ENCODE data around the gene UIMC1.

DNA sequence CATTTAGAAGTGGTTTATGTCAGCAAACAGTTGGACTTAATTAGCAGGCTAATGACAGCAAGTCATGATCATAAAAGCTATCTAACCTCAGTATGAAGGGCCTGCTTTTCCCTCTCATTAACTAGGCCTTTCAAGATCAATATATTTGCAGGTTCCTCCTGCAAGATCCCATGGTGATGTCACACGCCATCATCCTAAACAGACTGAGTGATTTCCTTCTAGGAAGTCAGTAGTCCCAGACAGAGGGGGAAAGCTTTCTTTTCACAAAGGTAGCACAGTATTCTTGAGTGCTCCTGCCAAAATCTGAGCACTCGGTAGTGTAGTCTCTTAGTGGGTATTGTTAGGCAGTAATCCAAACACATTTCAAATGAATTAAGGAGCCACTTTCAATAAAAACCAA is 52.5 kb downstream of the UIMC1 start:
- TF ChIP-seq SP2 (tag by site-specific recombination; IDR thresholded peaks at IDR 0.05) (no peak), ZNF707 (tag by site-specific recombination; IDR thresholded peaks at IDR 0.05) (no peak), ZNF549 (tag by site-specific recombination; IDR thresholded peaks at IDR 0.05) (no peak), ZNF211 (tag by site-specific recombination; IDR thresholded peaks at IDR 0.05; ENCODE audit: low read depth) (no peak), ZNF510 (tag by site-specific recombination; IDR thresholded peaks at IDR 0.05; ENCODE audit: insufficient replicate concordance) (no peak), ZNF324 (tag by site-specific recombination; IDR thresholded peaks at IDR 0.05) (no peak), ZNF274 (IDR thresholded peaks at IDR 0.05; ENCODE audit: low read length) (no peak), ZNF274 (tag by site-specific recombination; IDR thresholded peaks at IDR 0.05; ENCODE audit: borderline replicate concordance) (no peak), ZNF121 (tag by site-specific recombination; IDR thresholded peaks at IDR 0.05) (no peak), ZNF394 (tag by site-specific recombination; IDR thresholded peaks at IDR 0.05; ENCODE audit: borderline replicate concordance) (no peak), ZFP3 (tag by site-specific recombination; IDR thresholded peaks at IDR 0.05; ENCODE audit: low read depth) (no peak)
- TF ChIP-seq, protein P1, sequence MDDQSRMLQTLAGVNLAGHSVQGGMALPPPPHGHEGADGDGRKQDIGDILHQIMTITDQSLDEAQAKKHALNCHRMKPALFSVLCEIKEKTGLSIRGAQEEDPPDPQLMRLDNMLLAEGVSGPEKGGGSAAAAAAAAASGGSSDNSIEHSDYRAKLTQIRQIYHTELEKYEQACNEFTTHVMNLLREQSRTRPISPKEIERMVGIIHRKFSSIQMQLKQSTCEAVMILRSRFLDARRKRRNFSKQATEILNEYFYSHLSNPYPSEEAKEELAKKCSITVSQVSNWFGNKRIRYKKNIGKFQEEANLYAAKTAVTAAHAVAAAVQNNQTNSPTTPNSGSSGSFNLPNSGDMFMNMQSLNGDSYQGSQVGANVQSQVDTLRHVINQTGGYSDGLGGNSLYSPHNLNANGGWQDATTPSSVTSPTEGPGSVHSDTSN (CRISPR knock-in tag; IDR thresholded peaks at IDR 0.05): no peak
- TF ChIP-seq, protein P2, sequence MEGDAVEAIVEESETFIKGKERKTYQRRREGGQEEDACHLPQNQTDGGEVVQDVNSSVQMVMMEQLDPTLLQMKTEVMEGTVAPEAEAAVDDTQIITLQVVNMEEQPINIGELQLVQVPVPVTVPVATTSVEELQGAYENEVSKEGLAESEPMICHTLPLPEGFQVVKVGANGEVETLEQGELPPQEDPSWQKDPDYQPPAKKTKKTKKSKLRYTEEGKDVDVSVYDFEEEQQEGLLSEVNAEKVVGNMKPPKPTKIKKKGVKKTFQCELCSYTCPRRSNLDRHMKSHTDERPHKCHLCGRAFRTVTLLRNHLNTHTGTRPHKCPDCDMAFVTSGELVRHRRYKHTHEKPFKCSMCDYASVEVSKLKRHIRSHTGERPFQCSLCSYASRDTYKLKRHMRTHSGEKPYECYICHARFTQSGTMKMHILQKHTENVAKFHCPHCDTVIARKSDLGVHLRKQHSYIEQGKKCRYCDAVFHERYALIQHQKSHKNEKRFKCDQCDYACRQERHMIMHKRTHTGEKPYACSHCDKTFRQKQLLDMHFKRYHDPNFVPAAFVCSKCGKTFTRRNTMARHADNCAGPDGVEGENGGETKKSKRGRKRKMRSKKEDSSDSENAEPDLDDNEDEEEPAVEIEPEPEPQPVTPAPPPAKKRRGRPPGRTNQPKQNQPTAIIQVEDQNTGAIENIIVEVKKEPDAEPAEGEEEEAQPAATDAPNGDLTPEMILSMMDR (tag by site-specific recombination; IDR thresholded peaks at IDR 0.05): no peak
- TF ChIP-seq, protein P3, sequence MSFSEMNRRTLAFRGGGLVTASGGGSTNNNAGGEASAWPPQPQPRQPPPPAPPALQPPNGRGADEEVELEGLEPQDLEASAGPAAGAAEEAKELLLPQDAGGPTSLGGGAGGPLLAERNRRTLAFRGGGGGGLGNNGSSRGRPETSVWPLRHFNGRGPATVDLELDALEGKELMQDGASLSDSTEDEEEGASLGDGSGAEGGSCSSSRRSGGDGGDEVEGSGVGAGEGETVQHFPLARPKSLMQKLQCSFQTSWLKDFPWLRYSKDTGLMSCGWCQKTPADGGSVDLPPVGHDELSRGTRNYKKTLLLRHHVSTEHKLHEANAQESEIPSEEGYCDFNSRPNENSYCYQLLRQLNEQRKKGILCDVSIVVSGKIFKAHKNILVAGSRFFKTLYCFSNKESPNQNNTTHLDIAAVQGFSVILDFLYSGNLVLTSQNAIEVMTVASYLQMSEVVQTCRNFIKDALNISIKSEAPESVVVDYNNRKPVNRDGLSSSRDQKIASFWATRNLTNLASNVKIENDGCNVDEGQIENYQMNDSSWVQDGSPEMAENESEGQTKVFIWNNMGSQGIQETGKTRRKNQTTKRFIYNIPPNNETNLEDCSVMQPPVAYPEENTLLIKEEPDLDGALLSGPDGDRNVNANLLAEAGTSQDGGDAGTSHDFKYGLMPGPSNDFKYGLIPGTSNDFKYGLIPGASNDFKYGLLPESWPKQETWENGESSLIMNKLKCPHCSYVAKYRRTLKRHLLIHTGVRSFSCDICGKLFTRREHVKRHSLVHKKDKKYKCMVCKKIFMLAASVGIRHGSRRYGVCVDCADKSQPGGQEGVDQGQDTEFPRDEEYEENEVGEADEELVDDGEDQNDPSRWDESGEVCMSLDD (tag by site-specific recombination; IDR thresholded peaks at IDR 0.05): no peak

All from HEK293 (cell line).